Measurements from ENCODE around the gene MANEAL. TPM values are rescaled to one million over a fixed set of nuclear protein-coding genes. Genes with fewer than 3 reads are reported as not detected.

Gene MANEAL
- total RNA-seq, 1 donor from 2014 or later, result 0.64 TPM

GRCh38 chr1:37782491-37782890, 11.2 kb upstream of the MANEAL start:
- DNase-seq (ENCODE audit: low read depth in 2 of 2), result no peak

DNA sequence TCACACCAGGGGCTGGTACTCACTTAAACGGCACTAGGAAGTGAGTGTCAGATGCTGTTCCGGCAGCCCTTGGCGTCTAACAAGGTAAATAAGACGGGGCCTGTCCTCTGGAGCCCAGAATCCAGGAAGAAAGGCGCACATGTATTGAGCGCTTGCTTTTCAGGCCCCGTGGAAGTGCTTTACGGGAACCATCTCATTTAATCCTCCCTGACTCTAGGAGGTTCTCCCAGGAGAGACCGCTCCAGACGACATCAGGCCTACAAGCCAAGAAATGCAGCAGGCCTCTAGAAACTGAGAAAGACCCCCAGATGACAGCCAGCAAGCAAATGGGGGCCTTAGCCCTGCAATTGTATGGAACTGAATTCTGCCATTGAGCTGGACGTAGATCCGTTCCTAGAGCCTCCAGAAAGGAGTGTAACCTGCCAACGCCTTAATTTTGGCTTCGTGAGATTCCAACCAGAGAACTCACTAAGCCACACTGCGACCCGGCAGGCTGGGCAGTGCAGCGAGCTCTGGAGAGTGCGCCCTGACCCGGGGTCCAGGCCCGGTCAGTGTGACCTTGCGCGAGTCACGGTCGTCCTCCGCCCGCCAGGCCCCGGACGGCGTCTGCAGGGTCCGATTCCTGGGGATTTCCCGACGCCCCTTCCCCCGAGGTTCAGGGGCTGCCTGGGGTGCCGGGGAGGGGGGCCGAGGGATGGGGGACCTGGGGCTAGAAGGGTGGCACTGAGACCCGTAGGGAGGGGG, 532 bp upstream of the MANEAL start:
- no peak for DNase-seq (ENCODE audit: low read depth in 2 of 2)

DNA sequence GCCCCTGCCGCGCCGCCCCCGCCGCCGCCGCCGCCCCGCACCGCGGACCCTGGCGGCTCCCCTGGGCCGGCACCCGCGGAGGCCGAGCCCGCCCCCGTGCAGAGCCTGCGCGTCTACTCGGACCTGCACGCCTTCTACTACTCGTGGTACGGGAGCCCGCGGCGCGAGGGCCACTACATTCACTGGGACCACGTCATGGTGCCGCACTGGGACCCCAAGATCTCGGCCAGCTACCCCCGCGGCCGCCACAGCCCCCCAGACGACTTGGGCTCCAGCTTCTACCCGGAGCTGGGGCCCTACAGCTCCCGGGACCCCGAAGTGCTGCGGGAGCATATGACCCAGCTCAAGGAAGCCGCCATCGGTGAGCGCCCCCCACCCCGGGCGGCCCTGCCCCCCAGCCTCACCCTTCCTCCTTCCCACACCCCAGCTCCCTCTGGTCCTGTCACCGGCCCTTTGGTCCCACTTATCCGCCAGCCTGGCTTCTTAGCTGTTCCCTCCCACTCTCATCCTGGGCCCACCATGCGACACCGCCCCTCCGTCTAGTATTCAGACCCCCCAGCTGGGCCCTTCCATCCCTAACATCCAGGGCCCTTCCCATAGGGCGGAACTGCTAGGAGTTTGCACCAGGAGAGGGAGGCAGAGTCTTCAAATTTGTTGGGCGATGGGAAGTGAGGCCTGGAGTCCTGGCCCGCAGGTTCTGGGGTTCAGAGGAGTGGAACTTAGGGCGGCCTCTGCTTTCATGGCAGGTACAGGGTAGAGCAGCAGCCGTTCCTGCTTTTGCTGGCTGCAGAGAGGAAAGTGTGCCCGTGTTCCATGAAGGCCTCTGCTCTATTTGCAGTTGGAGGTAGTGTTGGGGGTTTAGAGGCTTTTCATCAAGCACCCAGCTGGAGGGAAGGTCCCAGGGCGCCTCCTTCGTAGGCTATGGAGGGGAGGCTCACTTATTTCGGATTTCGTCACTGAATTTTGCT, 1.0 kb downstream of the MANEAL start:
- DNase-seq (ENCODE audit: low read depth in 2 of 2), result no peak

GRCh38 chr1:37795340-37796125, 1.9 kb downstream of the MANEAL start:
- peak in 1 of 2 donors; percentile 50 for DNase-seq (ENCODE audit: low read depth in 2 of 2)

GRCh38 chr1:37797750-37798345, 4.2 kb downstream of the MANEAL start:
- no peak for DNase-seq (ENCODE audit: low read depth in 2 of 2)

DNA sequence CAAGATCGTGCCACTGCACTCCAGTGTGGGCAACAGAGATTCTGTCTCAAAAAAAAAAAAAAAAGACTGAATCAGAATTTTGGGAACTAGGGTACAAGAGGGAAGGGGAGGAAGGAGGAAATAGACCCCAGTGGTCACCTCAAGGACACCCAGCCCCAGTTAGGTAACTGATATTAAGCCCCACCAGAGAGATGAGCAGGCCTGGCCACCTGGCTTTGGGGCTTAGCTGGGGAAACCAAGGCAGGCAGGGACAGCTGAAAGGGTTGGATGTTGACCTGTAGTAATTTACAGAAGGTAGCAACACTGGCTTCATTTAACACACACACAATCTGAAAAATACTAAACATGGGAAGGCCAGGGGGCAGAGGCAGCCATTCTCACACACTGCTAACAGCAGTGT, 8.8 kb downstream of the MANEAL start:
- DNase-seq (ENCODE audit: low read depth in 2 of 2), result no peak

DNA sequence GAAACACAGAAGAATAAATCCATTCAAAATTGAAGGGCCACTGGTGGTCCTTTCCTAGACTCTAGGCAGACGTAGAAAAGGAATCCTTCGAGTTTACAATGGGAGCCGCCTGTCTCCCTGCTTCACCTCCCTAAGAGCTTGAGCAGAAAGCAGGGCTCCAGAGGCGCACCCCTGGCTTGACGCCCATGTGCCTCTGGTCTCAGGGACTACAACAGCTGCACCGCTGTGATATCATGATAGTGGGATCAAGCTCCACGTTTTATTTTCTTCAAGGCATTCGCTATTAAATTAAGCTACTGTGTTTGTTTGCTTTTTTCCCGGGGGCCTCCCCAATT, 13.5 kb downstream of the MANEAL start:
- DNase-seq (ENCODE audit: low read depth in 2 of 2), result peak in 1 of 2 donors; percentile 12

DNA sequence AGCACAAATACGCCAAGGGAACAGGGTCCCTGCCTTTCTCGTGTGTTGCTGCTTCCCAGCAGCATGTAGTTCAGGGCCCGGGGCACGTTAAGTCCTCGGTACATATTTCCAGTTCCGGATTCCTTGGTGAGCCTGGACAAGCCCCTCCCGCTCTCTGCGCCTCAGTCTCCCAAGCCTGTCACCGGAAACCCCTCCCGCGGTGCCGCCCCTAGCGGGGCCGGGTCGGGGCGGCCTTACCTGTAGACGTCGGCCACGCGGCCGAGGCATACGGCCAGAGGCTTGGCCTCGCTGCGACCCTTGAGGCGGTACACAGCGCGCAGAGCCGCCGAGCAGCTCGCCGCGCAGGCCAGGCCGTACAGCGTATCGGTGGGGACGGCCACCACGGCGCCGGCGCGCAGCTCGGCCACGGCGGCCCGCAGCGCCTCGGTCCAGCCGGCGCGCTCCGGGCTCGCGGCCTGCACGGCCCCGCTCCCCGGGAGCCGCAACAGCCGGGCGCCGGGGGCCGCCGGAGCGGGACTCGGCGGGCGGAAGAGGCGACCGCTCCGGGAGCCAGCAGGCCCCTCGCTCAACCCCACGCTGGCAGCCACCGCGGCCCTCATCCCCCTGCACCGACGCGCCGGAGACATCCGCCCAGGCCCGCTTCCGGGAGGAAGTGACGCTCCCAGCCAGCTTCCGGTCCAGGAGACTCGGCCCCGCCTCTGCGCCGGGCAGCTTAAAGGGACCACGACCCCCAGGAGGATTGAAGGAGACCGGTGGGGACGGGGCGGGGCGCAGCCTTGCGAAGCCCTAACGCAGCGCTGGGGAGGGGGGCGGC, 14.1 kb downstream of the MANEAL start, which contains the start of the genes C1orf122 and YRDC:
TSS of gene C1orf122 (plus strand) at position 236 of the 814 bp plus-strand sequence. CDS start 615 bp downstream, outside the sequence.
TSS of gene YRDC (minus strand) at position 654 of the 814 bp plus-strand sequence. CDS start at position 626, 28 bp downstream.
- peak; percentile 86 to 96 for DNase-seq (ENCODE audit: low read depth in 2 of 2)

- peak; percentile 40 to 77 for DNase-seq (ENCODE audit: low read depth in 2 of 2)
Measured at GRCh38 chr1:37808369-37809319, 15.0 kb downstream of the MANEAL start.

DNA sequence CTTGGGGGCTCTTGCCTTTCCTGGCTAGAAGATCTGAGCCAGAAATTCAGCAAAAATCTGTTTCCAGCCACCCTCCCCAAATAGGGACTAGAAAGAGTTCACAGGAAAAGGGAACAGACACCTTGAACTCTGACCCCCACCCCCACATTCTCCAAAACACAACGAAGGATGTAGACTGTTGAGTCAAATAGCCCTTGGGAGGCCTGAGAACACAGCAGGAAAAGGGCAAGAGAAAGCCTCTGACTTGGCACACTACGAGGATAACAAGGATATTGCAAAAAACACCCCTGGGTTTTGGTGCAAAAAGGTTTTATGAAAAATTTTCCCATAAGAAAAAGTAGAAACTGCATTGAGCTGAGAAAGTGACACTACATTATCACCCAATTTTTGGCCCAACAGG, 16.3 kb downstream of the MANEAL start:
- no peak for DNase-seq (ENCODE audit: low read depth in 2 of 2)

GRCh38 chr1:37811027-37811655, 17.5 kb downstream of the MANEAL start:
- DNase-seq (ENCODE audit: low read depth in 2 of 2), result peak; percentile 77 to 86

DNA sequence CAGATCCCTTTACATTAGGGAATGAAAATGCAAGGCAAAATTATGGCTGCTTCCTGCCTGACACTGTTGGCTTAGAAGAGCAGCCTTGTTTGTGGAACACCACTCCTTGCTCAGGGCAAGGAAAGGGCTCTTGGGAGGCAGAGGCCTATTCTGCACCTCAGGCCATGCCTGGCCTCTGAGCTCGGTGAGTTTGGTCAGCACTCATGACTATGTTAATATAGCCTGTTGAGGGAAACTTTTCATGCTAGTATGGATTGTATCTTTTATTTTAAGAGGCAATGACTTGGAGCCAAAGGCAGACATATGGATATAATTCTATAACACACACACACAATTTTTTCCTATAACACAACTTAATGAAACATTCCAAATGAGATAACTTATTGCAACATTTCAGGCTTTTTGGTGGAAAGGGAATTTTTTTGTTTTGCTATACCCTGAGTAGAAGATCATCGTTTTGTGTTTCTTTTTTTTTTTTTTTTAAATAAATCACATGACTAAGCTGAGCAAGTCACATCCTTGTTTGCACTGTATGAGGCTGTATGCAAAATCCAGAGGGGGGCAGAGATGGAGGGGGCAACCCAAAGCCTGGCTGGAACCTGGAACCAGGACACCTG, 20.0 kb downstream of the MANEAL start:
- DNase-seq (ENCODE audit: low read depth in 2 of 2), result no peak

DNA sequence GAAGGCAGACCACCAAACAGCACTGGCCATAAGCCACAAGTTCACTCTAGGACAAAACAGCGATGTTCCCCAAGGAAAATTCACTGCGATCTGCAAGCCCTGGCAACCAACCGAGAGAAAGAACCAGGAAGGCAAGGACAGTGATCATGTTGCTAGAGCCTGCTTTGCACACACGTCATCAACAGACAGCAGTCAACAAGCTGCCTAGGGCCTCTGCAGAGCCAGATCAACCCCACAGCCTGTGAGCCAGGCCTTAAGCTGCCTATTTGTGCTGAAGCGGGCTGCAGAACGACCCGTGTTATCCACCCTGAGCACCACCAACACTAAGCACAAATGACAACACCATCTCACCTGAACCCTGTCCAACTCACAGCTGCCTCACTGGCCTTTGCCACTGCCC, 20.6 kb downstream of the MANEAL start:
- DNase-seq (ENCODE audit: low read depth in 2 of 2), result no peak

GRCh38 chr1:37817481-37817880, 23.8 kb downstream of the MANEAL start:
- DNase-seq (ENCODE audit: low read depth in 2 of 2), result no peak

DNA sequence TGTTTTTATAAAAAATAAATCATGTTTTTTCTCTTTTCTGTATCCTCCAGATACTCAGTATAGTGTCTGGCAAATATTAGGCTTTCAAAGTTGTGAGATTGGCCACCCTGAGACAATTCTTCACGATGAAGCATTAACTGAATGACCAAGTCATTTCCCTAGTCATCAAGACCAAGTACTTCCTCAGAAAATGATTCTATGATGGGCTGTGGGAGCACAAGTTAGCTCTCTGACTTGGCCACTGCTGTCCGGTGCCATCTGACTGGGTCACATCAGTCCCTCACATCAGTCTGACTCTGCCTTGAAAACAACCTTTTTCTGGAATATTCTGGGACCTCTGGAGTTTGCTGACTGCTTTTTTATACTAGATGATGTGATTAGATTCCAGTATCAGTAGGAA, 27.8 kb downstream of the MANEAL start:
- no peak for DNase-seq (ENCODE audit: low read depth in 2 of 2)

DNA sequence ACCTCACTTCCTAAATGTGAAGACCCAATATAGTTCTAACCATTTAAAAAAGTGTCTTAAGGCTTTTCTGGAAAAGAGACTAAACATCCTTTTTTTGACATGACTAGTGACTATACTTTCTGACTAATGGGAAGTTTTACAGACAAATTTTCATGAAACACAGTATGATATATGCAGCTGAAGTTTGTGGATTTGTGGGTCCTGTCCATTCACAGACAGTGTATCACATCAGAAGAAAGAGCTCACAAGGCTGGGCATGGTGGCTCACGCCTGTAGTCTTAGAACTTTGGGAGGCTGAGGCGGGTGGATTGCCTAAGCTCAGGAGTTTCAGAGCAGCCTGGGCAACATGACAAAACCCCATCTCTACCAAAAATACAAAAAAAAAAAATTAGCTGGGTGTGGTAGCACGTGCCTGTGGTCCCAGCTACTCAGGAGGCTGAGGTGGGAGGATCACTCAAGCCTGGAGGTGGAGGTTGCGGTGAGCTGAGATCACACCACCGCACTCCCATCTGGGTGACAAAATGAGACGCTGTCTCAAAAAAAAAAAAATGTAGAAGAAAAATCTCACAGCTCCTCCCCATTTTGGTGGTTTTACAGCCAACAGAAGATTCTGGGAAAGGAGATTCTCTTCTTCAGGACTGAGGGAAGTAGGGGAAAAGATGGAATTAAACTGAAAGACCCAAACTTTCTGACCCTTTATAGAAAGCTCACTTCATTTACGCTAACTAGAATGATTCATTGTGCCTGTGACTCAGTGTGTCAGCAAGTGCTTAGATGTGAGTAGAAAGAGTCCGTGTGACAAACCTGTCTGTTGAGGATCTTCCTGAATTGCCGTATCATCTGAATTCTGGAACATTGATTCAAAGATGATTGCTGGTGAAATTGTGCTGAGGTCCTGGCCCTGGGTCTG, 29.5 kb downstream of the MANEAL start:
- no peak for DNase-seq (ENCODE audit: low read depth in 2 of 2)

DNA sequence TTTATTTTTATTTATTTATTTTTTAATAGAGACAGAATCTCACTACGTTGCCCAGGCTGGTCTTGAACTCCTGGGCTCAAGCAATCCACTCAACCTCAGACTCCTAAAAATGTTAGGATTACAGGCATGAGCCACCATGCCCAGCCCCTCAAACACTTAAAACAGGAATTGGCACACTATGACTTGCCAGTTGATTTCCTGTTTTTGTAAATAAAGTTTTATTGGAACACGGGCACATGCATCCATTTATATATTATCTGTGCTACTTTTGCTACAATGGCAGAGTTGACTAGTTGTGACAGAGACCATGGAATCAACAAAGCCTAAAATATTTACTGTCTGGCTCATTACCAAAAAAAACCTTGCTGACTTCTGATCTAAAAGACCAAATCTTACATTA, 30.4 kb downstream of the MANEAL start:
- DNase-seq (ENCODE audit: low read depth in 2 of 2), result no peak

All from dermis microvascular lymphatic vessel endothelial cell (primary cell).